K562 (cell line): Measurements from ENCODE around the gene CCDC85C. TPM values are rescaled to one million over a fixed set of nuclear protein-coding genes. Genes with fewer than 3 reads are reported as not detected.

Experiments used
- ATAC-seq: fragments of 200-7000 bp; cut with Tn5 transposase; 3 replicates; pipeline ENCODE4 v1.9.1; 2020; ENCODE audit warnings: moderate library complexity
- BruUV-seq: library from RNA; stranded (reverse); fragments of 400-500 nt; replicated peaks from 2 replicates; lab custom pipeline; 2021; lab: Mats Ljungman, UMichigan
- CTCF ChIA-PET: fragments of 300-600 bp; formaldehyde crosslinking; extraction: SDS; loops from one replicate; lab custom pipeline; 2021; ENCODE audit warnings: low intra/inter-chr PET ratio; lab: Yijun Ruan, JAX
- POLR2A ChIA-PET: fragments of 300-600, 350-650 bp; sonication (Branson Sonifier 250); formaldehyde crosslinking; extraction: SDS; loops from one replicate; lab custom pipeline; 2021; ENCODE audit warnings: antibody characterized with exemption, inconsistent platforms; lab: Yijun Ruan, JAX
- DNase-seq, 4 experiments: peaks; one replicate each; pipeline versions ENCODE4 v3.0.0 to v3.0.0-alpha.2; 2011 to 2018; ENCODE audit warnings: low spot score in 3 of 4, mixed read lengths in 3 of 4; ENCODE audit errors: extremely low read depth in 1 of 4
- FAIRE-seq: peaks from 2 replicates; lab custom pipeline; 2011; peaks lifted over from hg19 to GRCh38; lab: Jason Lieb, UNC
- H2AFZ ChIP-seq: 2 replicates; pipeline ENCODE4 v1.6.0; 2011; ENCODE audit warnings: low read depth, low read length, control low read depth, inconsistent platforms
- H3K27ac ChIP-seq: fragments of 200-600 bp; 3 replicates; pipeline ENCODE4 v1.8.0; 2011; ENCODE audit warnings: low read depth, mild to moderate bottlenecking, control low read depth, inconsistent platforms, low read length, moderate library complexity, mixed read lengths; ENCODE audit errors: extremely low read depth
- H3K27me3 ChIP-seq, 2 experiments: fragments of 300-600 bp in 1 of 2; 2 replicates in 1 of 2; 3 replicates in 1 of 2; pipeline versions ENCODE4 v1.6.0 to v1.8.0; 2011; ENCODE audit warnings: inconsistent platforms in 2 of 2, low read length in 2 of 2, mild to moderate bottlenecking in 1 of 2, mixed read lengths in 1 of 2, moderate library complexity in 1 of 2; ENCODE audit not compliant: control insufficient read depth in 2 of 2, insufficient read depth in 2 of 2
- H3K36me3 ChIP-seq: fragments of 300-600 bp; 3 replicates; pipeline ENCODE4 v1.8.0; 2011; ENCODE audit warnings: mild to moderate bottlenecking, low read length, inconsistent platforms; ENCODE audit not compliant: control insufficient read depth, insufficient read depth
- H3K4me1 ChIP-seq, 2 experiments: fragments of 200-600 bp in 1 of 2; replicated peaks in 1 of 2; 2 replicates in 1 of 2; 3 replicates in 1 of 2; pipeline versions ENCODE4 v1.5.1 to v1.8.0; 2011; ENCODE audit warnings: inconsistent platforms in 2 of 2, low read length in 2 of 2, mild to moderate bottlenecking in 1 of 2, mixed read lengths in 1 of 2, moderate library complexity in 1 of 2; ENCODE audit not compliant: control insufficient read depth in 2 of 2, insufficient read depth in 2 of 2
- H3K4me2 ChIP-seq: 2 replicates; pipeline ENCODE4 v1.6.1; 2011; ENCODE audit warnings: low read length, control low read depth, inconsistent platforms, mixed read lengths; ENCODE audit not compliant: insufficient read depth
- H3K4me3 ChIP-seq: fragments of 200-600 bp; sonication (generic), shearing (Covaris generic); 2 replicates; pipeline ENCODE4 v1.5.1; 2016; ENCODE audit warnings: control low read depth, inconsistent platforms
- H3K79me2 ChIP-seq: fragments of 200-600 bp; 3 replicates; pipeline ENCODE4 v1.8.0; 2011; ENCODE audit warnings: low read length, inconsistent platforms; ENCODE audit not compliant: control insufficient read depth, insufficient read depth
- H3K9ac ChIP-seq, 2 experiments: 2 replicates each; pipeline versions ENCODE4 v1.6.0 to v1.6.1; 2011; ENCODE audit warnings: low read depth in 2 of 2, low read length in 2 of 2, control low read depth in 1 of 2, inconsistent platforms in 1 of 2, mild to moderate bottlenecking in 1 of 2, mixed read lengths in 1 of 2; ENCODE audit not compliant: insufficient read depth in 1 of 2
- H3K9me1 ChIP-seq: one replicate; pipeline ENCODE4 v1.6.0; 2011; ENCODE audit warnings: inconsistent platforms, mild to moderate bottlenecking, low read length, moderate library complexity; ENCODE audit not compliant: control insufficient read depth, insufficient read depth
- H3K9me3 ChIP-seq: replicated peaks from 2 replicates; pipeline ENCODE4 v1.5.1; 2011; ENCODE audit warnings: low read depth, low read length, inconsistent platforms; ENCODE audit not compliant: control insufficient read depth, insufficient read depth
- H4K20me1 ChIP-seq: replicated peaks from 2 replicates; pipeline ENCODE4 v1.6.1; 2011; ENCODE audit warnings: low read length, inconsistent platforms, mixed read lengths; ENCODE audit not compliant: control insufficient read depth, insufficient read depth
- ID3 ChIP-seq, 2 experiments: fragments of 250-450 bp in 1 of 2; fragments of 450-650 bp in 1 of 2; sonication (Bioruptor Pico) in 1 of 2; IDR thresholded peaks; 2 replicates each; pipeline versions ENCODE4 v1.6.1 to v1.8.0; 2016 to 2021; ENCODE audit warnings: mild to moderate bottlenecking in 2 of 2, moderate library complexity in 2 of 2, missing compliant biosample characterization in 1 of 2, missing genetic modification characterization in 1 of 2
- JUN ChIP-seq, 2 experiments: sonication (generic) in 1 of 2; formaldehyde crosslinking in 1 of 2; IDR thresholded peaks; 2 replicates each; pipeline versions ENCODE4 v1.6.1 to v1.8.0; 2012 to 2022; ENCODE audit warnings: borderline replicate concordance in 2 of 2, mild to moderate bottlenecking in 2 of 2, improper control_type of control experiment in 1 of 2, low read depth in 1 of 2, low read length in 1 of 2, missing genetic modification reagents in 1 of 2
- MCM3 ChIP-seq: fragments of 450-650 bp; IDR thresholded peaks from 2 replicates; pipeline ENCODE4 v1.6.1; 2016
- NCOA6 ChIP-seq: fragments of 450-650 bp; IDR thresholded peaks from 2 replicates; pipeline ENCODE4 v1.6.1; 2017; ENCODE audit warnings: mild to moderate bottlenecking
- RBM15 ChIP-seq: fragments of 200-400 bp; formaldehyde crosslinking; IDR thresholded peaks from 2 replicates; pipeline ENCODE4 v1.6.1; 2018; ENCODE audit warnings: mild to moderate bottlenecking, low read length, moderate library complexity; ENCODE audit not compliant: insufficient read depth
- REST ChIP-seq, 2 experiments: fragments of 450-650 bp; formaldehyde crosslinking in 1 of 2; IDR thresholded peaks; 2 replicates each; pipeline versions ENCODE4 v1.4.0 to v1.6.1; 2014 to 2020; ENCODE audit warnings: mild to moderate bottlenecking in 2 of 2, borderline replicate concordance in 1 of 2, low read depth in 1 of 2
- SIN3A ChIP-seq, 2 experiments: fragments of 150-350 bp in 1 of 2; IDR thresholded peaks; 2 replicates each; pipeline ENCODE4 v1.6.1; 2011 to 2016; ENCODE audit warnings: borderline replicate concordance in 2 of 2, low read depth in 2 of 2, low read length in 2 of 2, mild to moderate bottlenecking in 2 of 2, moderate library complexity in 2 of 2; ENCODE audit not compliant: control insufficient read depth in 1 of 2
- SNAPC5 ChIP-seq: fragments of 250-450 bp; sonication (Bioruptor Pico); IDR thresholded peaks from 2 replicates; pipeline ENCODE4 v1.8.0; 2021; ENCODE audit warnings: moderate library complexity, mild to moderate bottlenecking, inconsistent platforms
- ZNF347 ChIP-seq: fragments of 450-650 bp; formaldehyde crosslinking; IDR thresholded peaks from 2 replicates; pipeline ENCODE4 v1.4.0; 2020; ENCODE audit warnings: low read depth, mild to moderate bottlenecking, moderate library complexity
- WGBS: fragments of 100-300 bp; shearing (Covaris generic); methylation state at CpG from one replicate; pipeline ENCODE4 v1.1.6; 2016; ENCODE audit warnings: low coverage, mixed read lengths; ENCODE audit not compliant: insufficient coverage; ENCODE audit errors: missing lambda C conversion rate; 5-methylcytosine and 5-hydroxymethylcytosine counted together
- in situ Hi-C: fragments of 300-500 bp; cut with MboI; formaldehyde crosslinking; loops from 4 replicates; pipeline ENCODE4 v1.15.0; 2018; ENCODE audit warnings: inconsistent platforms, mixed read lengths
- intact Hi-C: fragments of 100-400 bp; cut with micrococcal nuclease; formaldehyde crosslinking; loops from 2 replicates; pipeline ENCODE4 v1.14.2; 2022
- polyA plus RNA-seq, 8 experiments: library from polyadenylated mRNA; depleted of rRNA in 4 of 8; stranded (reverse) in 5 of 8; unstranded in 3 of 8; fragments of >200 nt; fragmentation: Nextera tagmentation in 2 of 8; fragmentation: Illumina TruSeq in 1 of 8; extraction: Ambion mirVana in 2 of 8; extraction: Trizol in 1 of 8; gene quantifications; 2 replicates each; pipeline versions ENCODE4 v1.2.1 to v1.2.3, GENCODE V29; 2011 to 2014; ENCODE audit warnings: inconsistent platforms in 1 of 8, missing spikeins in 1 of 8
- total RNA-seq, 7 experiments: library from RNA; depleted of rRNA in 6 of 7; stranded (reverse); fragments of >200 nt in 6 of 7; fragmentation: Illumina TruSeq in 2 of 7; extraction: Trizol in 2 of 7; gene quantifications; 2 replicates each; pipeline versions ENCODE4 v1.2.1 to v1.2.3, GENCODE V29; 2011 to 2021; ENCODE audit warnings: low replicate concordance in 1 of 7

Gene CCDC85C
- total and polyA plus RNA-seq, 9 of the 15 experiments (the other 6 are each of a cell fraction or from before 2014, with no cell fraction given) = 0.18 to 22.0 (median 6.3) TPM

- WGBS = 77% methylated on average over 10 of the region's 18 CpGs
- Histone ChIP-seq H3K27me3 (no peaks in the 10 kb centered on the region), H3K9ac (peak overlapping the region in 1 of 2 experiments; percentile 5; a peak in 1 of 4 replicates), H4K20me1 (0 out of 2 replicates have a peak, but pooled peaks cover 6% of the 10 kb centered on the region), H2AFZ (no peak overlapping the region), H3K4me1 (peaks cover 11 to 58% of the 10 kb centered on the region in 2 experiments), H3K27ac (no peak overlapping the region), H3K9me1 (no peaks in the 10 kb centered on the region), H3K9me3 (no peaks in the 10 kb centered on the region), H3K4me3 (no peak overlapping the region), H3K4me2 (no peak overlapping the region), H3K79me2 (no peaks in the 10 kb centered on the region), H3K36me3 (no peaks in the 10 kb centered on the region)
- intact Hi-C loops (no loop called here), in situ Hi-C loops (loop anchor here (10.0 kb wide), 1 partner anchor 363 kb away; no protein-coding TSS in a partner anchor)
- no peak for ATAC-seq
- ChIA-PET CTCF (no interaction called here), POLR2A (no interaction called here)
- FAIRE-seq = no peak
- DNase-seq = no peak
- no TSS peak for BruUV-seq
- TF ChIP-seq REST (IDR thresholded peaks at IDR 0.05; ENCODE audit: borderline replicate concordance) (no peak), REST (CRISPR knock-in tag; IDR thresholded peaks at IDR 0.05; ENCODE audit: low read depth) (no peak), SNAPC5 (CRISPR knock-in tag) (no peak), RBM15 (no peak), NCOA6 (no peak), MCM3 (no peak), ZNF347 (no peak), SIN3A (IDR thresholded peaks at IDR 0.05; ENCODE audit: borderline replicate concordance in 2 of 2, control insufficient read depth in 1 of 2, low read depth in 2 of 2, low read length in 2 of 2) (no peak), ID3 (CRISPR knock-in tag; IDR thresholded peaks at IDR 0.05) (no peak), ID3 (tag; IDR thresholded peaks at IDR 0.05) (no peak), JUN (IDR thresholded peaks at IDR 0.05; ENCODE audit: borderline replicate concordance, low read depth, low read length) (no peak), JUN (CRISPR knock-in tag; IDR thresholded peaks at IDR 0.05; ENCODE audit: borderline replicate concordance) (no peak)
These were observed 82.0 kb downstream of the CCDC85C start for GRCh38 chr14:99522025-99522401.
